ENCODE results near the gene KLHL25. TPM values are rescaled to one million over a fixed set of nuclear protein-coding genes. Genes with fewer than 3 reads are reported as not detected.
"Not testable (repeated sequence)": the region's sequence is repeated elsewhere in the genome, so short reads cannot be mapped to it uniquely, and the experiment has no call there.

KLHL25 gene
- total RNA-seq, 2 donors from 2014 or later, result 9.8 to 12.3 TPM

- ATAC-seq (no peak), DNase-seq (no peak)
- no peaks in the 10 kb centered on the region for H3K9me3 ChIP-seq (ENCODE audit: control insufficient read depth, low read length, poor library complexity, severe bottlenecking)
- peaks cover 2% of the 10 kb centered on the region for H3K36me3 Mint-ChIP-seq (ENCODE audit: low read depth)
- H3K27me3 Mint-ChIP-seq, result peaks cover 11% of the 10 kb centered on the region
- no peak overlapping the region for H3K27ac Mint-ChIP-seq
- no peak overlapping the region for H3K4me3 Mint-ChIP-seq
- peaks cover 8% of the 10 kb centered on the region for H3K4me1 Mint-ChIP-seq
Measured at GRCh38 chr15:85826756-85827515, 32.2 kb upstream of the KLHL25 start.

- peaks cover 2% of the 10 kb centered on the region for H3K36me3 Mint-ChIP-seq (ENCODE audit: low read depth)
Measured at GRCh38 chr15:85825719-85826118, 31.0 kb upstream of the KLHL25 start.

GRCh38 chr15:85825118-85825517, 30.4 kb upstream of the KLHL25 start:
- no peak overlapping the region for H3K4me3 Mint-ChIP-seq
- no peaks in the 10 kb centered on the region for H3K36me3 Mint-ChIP-seq (ENCODE audit: low read depth)
- H3K4me1 Mint-ChIP-seq, result peaks cover 2% of the 10 kb centered on the region
- peaks cover 23% of the 10 kb centered on the region for H3K27me3 Mint-ChIP-seq
- ATAC-seq (no peak), DNase-seq (no peak)
- H3K9me3 ChIP-seq (ENCODE audit: control insufficient read depth, low read length, poor library complexity, severe bottlenecking), result no peaks in the 10 kb centered on the region
- no peak overlapping the region for H3K27ac Mint-ChIP-seq

More at GRCh38 chr15:85825719-85826118, 31.0 kb upstream of the KLHL25 start:
- Mint-ChIP-seq H3K4me1 (peaks cover 4% of the 10 kb centered on the region), H3K4me3 (no peak overlapping the region), H3K27ac (no peak overlapping the region), H3K27me3 (peaks cover 22% of the 10 kb centered on the region)
- DNase-seq (no peak), ATAC-seq (no peak)
- no peaks in the 10 kb centered on the region for H3K9me3 ChIP-seq (ENCODE audit: control insufficient read depth, low read length, poor library complexity, severe bottlenecking)

- no peak for ATAC-seq
- H3K27ac Mint-ChIP-seq, result no peak overlapping the region
- H3K9me3 ChIP-seq (ENCODE audit: control insufficient read depth, low read length, poor library complexity, severe bottlenecking), result no peaks in the 10 kb centered on the region
- no peak for DNase-seq
- no peak overlapping the region for H3K4me3 Mint-ChIP-seq
- H3K4me1 Mint-ChIP-seq, result peaks cover 2% of the 10 kb centered on the region
- H3K27me3 Mint-ChIP-seq, result peaks cover 29% of the 10 kb centered on the region
- no peaks in the 10 kb centered on the region for H3K36me3 Mint-ChIP-seq (ENCODE audit: low read depth)
Measured at GRCh38 chr15:85821545-85821944, 26.8 kb upstream of the KLHL25 start.

GRCh38 chr15:85819938-85820337, 25.2 kb upstream of the KLHL25 start:
- ATAC-seq, result no peak
- DNase-seq, result no peak
- peaks cover 29% of the 10 kb centered on the region for H3K27me3 Mint-ChIP-seq
- H3K36me3 Mint-ChIP-seq (ENCODE audit: low read depth), result no peaks in the 10 kb centered on the region
- no peaks in the 10 kb centered on the region for H3K9me3 ChIP-seq (ENCODE audit: control insufficient read depth, low read length, poor library complexity, severe bottlenecking)
- no peaks in the 10 kb centered on the region for H3K4me1 Mint-ChIP-seq
- H3K4me3 Mint-ChIP-seq, result no peak overlapping the region
- H3K27ac Mint-ChIP-seq, result no peak overlapping the region

- no peaks in the 10 kb centered on the region for H3K36me3 Mint-ChIP-seq (ENCODE audit: low read depth)
- no peak overlapping the region for H3K27ac Mint-ChIP-seq
- peaks cover 2% of the 10 kb centered on the region for H3K4me1 Mint-ChIP-seq
- H3K9me3 ChIP-seq (ENCODE audit: control insufficient read depth, low read length, poor library complexity, severe bottlenecking), result no peaks in the 10 kb centered on the region
- no peak overlapping the region for H3K4me3 Mint-ChIP-seq
- DNase-seq, result no peak
- ATAC-seq, result no peak
- H3K27me3 Mint-ChIP-seq, result peaks cover 6% of the 10 kb centered on the region
Measured at GRCh38 chr15:85813234-85813633, 18.5 kb upstream of the KLHL25 start.

- DNase-seq (no peak), ATAC-seq (no peak)
- Mint-ChIP-seq H3K27me3 (peaks cover 3% of the 10 kb centered on the region), H3K36me3 (ENCODE audit: low read depth) (peaks cover 2% of the 10 kb centered on the region), H3K4me3 (no peak overlapping the region), H3K4me1 (peaks cover 3% of the 10 kb centered on the region), H3K27ac (no peak overlapping the region)
- no peaks in the 10 kb centered on the region for H3K9me3 ChIP-seq (ENCODE audit: control insufficient read depth, low read length, poor library complexity, severe bottlenecking)
Measured at GRCh38 chr15:85810075-85810474, 15.3 kb upstream of the KLHL25 start.

GRCh38 chr15:85805420-85805819, 10.7 kb upstream of the KLHL25 start:
- no peak for DNase-seq
- H3K9me3 ChIP-seq (ENCODE audit: control insufficient read depth, low read length, poor library complexity, severe bottlenecking), result no peaks in the 10 kb centered on the region
- no peak for ATAC-seq
- peaks cover 3% of the 10 kb centered on the region for H3K36me3 Mint-ChIP-seq (ENCODE audit: low read depth)
- no peak overlapping the region for H3K4me3 Mint-ChIP-seq
- no peak overlapping the region for H3K27ac Mint-ChIP-seq
- peaks cover 8% of the 10 kb centered on the region for H3K27me3 Mint-ChIP-seq
- H3K4me1 Mint-ChIP-seq, result peaks cover 2% of the 10 kb centered on the region

- Mint-ChIP-seq H3K27ac (no peak overlapping the region), H3K4me1 (peaks cover 2% of the 10 kb centered on the region), H3K27me3 (peaks cover 14% of the 10 kb centered on the region), H3K4me3 (no peak overlapping the region), H3K36me3 (ENCODE audit: low read depth) (peaks cover 3% of the 10 kb centered on the region)
- DNase-seq (no peak), ATAC-seq (no peak)
- H3K9me3 ChIP-seq (ENCODE audit: control insufficient read depth, low read length, poor library complexity, severe bottlenecking), result no peaks in the 10 kb centered on the region
Measured at GRCh38 chr15:85804481-85805170, 9.9 kb upstream of the KLHL25 start.

- not testable (repeated sequence) for H3K36me3 Mint-ChIP-seq (ENCODE audit: low read depth); H3K27ac Mint-ChIP-seq; H3K4me3 Mint-ChIP-seq; H3K9me3 ChIP-seq (ENCODE audit: control insufficient read depth, low read length, poor library complexity, severe bottlenecking); DNase-seq; ATAC-seq
- Mint-ChIP-seq H3K27me3 (peaks cover 26% of the 10 kb centered on the region), H3K4me1 (peaks cover 11% of the 10 kb centered on the region)
Measured at GRCh38 chr15:85802617-85803016, 7.9 kb upstream of the KLHL25 start.

GRCh38 chr15:85800478-85801123, 5.9 kb upstream of the KLHL25 start:
- H3K4me1 Mint-ChIP-seq, result peaks cover 17% of the 10 kb centered on the region
- H3K36me3 Mint-ChIP-seq (ENCODE audit: low read depth), result peaks cover 7% of the 10 kb centered on the region
- no peak overlapping the region for H3K27ac Mint-ChIP-seq
- DNase-seq (no peak), ATAC-seq (no peak)
- no peak overlapping the region for H3K4me3 Mint-ChIP-seq
- peaks cover 26% of the 10 kb centered on the region for H3K27me3 Mint-ChIP-seq
- no peaks in the 10 kb centered on the region for H3K9me3 ChIP-seq (ENCODE audit: control insufficient read depth, low read length, poor library complexity, severe bottlenecking)

- H3K9me3 ChIP-seq (ENCODE audit: control insufficient read depth, low read length, poor library complexity, severe bottlenecking); ATAC-seq; H3K4me3 Mint-ChIP-seq; DNase-seq; H3K27ac Mint-ChIP-seq; H3K36me3 Mint-ChIP-seq (ENCODE audit: low read depth): not testable (repeated sequence)
- peaks cover 19% of the 10 kb centered on the region for H3K27me3 Mint-ChIP-seq
- peaks cover 33% of the 10 kb centered on the region for H3K4me1 Mint-ChIP-seq
Measured at GRCh38 chr15:85796371-85796770, 1.6 kb upstream of the KLHL25 start.

Data from T-helper 17 cell (primary cell).